ENCODE measurements around the gene NOXA1.

Gene NOXA1

DNA sequence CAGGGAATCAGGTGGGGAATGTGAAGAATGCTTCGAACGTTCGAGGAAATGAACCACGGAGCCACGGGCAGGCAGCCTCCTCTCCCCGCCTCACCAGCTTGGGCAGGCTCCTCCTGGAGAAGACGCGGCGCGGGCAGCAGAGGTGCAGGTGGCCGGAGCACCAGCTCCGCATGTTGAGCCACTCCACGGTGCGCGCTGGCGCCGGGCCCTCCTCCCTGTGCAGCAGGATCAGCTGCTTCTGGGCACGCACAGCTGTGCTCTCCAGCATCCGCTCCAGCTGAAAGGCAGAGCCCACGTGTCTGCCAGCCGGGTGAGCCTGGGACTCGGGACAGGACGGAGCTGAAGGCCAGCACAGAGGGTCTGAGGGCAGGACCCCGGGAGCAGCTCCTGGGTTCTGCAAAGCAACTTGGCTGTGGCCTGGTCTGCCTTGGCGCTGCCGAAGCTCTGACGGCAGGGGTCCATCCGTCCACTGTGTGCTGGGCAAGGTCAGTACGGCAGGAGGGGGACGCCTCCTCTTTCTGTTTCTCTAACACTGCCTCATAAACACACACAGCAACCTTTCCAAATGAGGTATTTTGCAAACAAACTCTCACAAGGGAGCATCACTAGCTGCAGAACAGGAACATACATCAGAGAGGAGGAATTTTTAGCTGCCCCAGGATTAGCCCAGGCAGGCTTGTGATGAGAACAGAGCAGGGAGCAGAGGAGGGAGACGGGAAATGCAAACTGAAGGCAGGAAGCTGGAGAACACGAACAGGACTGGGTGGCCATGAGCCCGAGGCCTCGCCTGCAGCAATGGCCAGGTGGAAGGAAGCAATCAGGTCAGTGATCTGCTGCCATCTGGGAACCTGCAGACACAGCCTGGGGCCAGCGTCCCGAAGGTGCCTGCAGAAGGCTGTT is 56.0 kb downstream of the NOXA1 start:
- H3K9me3 Mint-ChIP-seq (ENCODE audit: low read depth) = peaks cover 8% of the 10 kb centered on the region
- H3K4me1 Mint-ChIP-seq (ENCODE audit: low read depth) = no peaks in the 10 kb centered on the region
- no peaks in the 10 kb centered on the region for H3K27me3 Mint-ChIP-seq
- no peak overlapping the region for H3K4me3 Mint-ChIP-seq
- no peak overlapping the region for H3K27ac Mint-ChIP-seq
- peaks cover 11% of the 10 kb centered on the region for H3K36me3 Mint-ChIP-seq

DNA sequence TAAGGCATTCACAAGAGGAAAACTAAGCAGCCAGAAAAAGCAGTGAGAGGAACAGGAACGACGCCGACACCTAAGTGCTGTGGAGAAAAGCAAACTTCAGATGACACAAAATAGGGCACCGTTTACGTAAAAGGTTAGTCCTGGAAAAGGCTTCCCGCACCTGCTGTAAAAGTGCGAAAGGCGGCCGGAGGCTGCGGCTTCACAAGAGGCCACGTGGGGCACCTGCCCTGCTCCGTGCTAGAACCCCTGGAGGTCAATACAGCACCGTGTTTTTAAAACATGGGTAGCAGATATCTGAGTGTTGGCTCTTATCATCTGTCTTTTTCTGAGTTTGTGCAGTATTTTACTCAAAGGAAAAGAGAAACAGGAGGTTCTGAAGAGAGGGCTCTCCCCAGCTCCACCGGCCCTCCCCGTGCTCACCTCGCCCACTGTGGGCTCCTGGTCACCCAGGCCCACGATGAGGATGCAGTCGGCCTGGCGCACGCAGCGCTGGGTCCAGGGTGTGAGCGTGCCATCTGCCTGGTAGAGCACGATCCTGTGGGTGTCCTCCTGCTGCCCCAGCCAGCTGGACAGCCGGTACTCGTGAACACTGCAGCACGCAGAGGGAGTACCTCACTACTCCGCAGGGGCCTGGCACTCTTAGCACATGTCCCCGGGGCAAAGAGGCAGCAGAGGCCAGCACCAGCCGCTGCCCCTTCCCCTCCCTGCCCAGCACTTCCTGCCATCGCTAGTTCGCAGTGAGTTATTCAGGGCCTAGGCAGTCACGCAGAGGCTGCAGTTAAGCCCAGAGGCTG is 56.9 kb downstream of the NOXA1 start:
- Mint-ChIP-seq H3K4me3 (no peak overlapping the region), H3K9me3 (ENCODE audit: low read depth) (peaks cover 8% of the 10 kb centered on the region), H3K36me3 (peaks cover 8% of the 10 kb centered on the region), H3K4me1 (ENCODE audit: low read depth) (no peaks in the 10 kb centered on the region), H3K27me3 (no peaks in the 10 kb centered on the region), H3K27ac (no peak overlapping the region)

DNA sequence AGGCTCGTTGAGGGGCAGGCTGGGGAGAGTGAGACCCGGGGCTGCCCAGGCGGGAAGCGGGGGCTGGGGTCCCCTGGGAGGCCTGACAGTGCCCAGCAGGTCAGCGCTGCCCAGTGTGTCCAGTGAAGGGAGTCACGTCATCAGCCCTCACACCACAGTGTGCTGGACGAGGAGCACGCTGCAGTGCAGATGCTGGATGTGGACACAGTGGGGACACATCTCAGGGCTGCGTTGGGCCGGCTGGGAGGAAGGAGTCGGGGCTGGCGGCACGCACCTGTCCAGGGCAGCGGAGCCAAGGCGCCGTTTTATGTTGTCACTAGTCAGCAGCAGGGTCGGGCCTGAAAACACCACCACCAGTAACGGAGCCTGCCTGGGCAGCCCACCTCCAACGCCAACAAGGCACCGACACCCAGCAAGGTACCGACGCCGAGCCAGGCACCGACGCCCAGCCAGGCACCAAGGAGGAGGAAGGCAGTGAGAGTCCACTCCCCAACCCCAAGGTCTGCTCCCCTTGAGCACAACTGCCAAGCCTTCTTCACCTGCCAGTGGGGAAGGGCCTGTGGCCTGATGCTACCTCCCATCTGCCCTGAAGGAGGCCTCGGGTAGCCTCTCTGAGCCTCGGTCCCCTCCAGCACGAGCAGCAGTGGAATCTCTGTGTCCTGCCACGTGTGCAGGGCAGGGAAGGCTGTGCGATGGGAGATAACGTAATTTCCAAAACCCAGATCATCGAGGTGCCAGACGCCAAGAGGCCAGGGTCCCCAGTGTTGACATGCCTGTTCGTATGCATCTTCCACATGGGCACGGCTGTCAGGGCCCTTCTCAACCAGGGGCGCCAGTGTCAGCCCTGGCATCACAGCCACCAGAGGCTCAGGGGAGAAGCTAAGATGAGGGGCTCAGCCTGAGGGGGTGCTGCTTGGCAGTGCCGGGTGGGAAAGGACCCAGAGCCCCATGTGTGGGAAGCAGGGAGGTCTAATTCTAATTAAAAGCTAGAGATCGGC is 57.8 kb downstream of the NOXA1 start:
- H3K4me1 Mint-ChIP-seq (ENCODE audit: low read depth) = no peaks in the 10 kb centered on the region
- H3K36me3 Mint-ChIP-seq = peaks cover 4% of the 10 kb centered on the region
- H3K9me3 Mint-ChIP-seq (ENCODE audit: low read depth) = peaks cover 4% of the 10 kb centered on the region
- H3K4me3 Mint-ChIP-seq = no peak overlapping the region
- H3K27me3 Mint-ChIP-seq = no peaks in the 10 kb centered on the region
- H3K27ac Mint-ChIP-seq = no peak overlapping the region

GRCh38 chr9:137482094-137482781 is 59.0 kb downstream of the NOXA1 start:
- Mint-ChIP-seq H3K9me3 (ENCODE audit: low read depth) (no peaks in the 10 kb centered on the region), H3K4me1 (ENCODE audit: low read depth) (no peaks in the 10 kb centered on the region), H3K27me3 (no peaks in the 10 kb centered on the region), H3K27ac (no peak overlapping the region), H3K4me3 (no peak overlapping the region), H3K36me3 (no peaks in the 10 kb centered on the region)

Data from activated naive CD8-positive, alpha-beta T cell (primary cell).